ENCODE measurements around the gene MYEOV. TPM values are rescaled to one million over a fixed set of nuclear protein-coding genes. Genes with fewer than 3 reads are reported as not detected.

MYEOV gene
- total RNA-seq, 1 experiment from 2014 or later, result 0.52 TPM

DNA sequence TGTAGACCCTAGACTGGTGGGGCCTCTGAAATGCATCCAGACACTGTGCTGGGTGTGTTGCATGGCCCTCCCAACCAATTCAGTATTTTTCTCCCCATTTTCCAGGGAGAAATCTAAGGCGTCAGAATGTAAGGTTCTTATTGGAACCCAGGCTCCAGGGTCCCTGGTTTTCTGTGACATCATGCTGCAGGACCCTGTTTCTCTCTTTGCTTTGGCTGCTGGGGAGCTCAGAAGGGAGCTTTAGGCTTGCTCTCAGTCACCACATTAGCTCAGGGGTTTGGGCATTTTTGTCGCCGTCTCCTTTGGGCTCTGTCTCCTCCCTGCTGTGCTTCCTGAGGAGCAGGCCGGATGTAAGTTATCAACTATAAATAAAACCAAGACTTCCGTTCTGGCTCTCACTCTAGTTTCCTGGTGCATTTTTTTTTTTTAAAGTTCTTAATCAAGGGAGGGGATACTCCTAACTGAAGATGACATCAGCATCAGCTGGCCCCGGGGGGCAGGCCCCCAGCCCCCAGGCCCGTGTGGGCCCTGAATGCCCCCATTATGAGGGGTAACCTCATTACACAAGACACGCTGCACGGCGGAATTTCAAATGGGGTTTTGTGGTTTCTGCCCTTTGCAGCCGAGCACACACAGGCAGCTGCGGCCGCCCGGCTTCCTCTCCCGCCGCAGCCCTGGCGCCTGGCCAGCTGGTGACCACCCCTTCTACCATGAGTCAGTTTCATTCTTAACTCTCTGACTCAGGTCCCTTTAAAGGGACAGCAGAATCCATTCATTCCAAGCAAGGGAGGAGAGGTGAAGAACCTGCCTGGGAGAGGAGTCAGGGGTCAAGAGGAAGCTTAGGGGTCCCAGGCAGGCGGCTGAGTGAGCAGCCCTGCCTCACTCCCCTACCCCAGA lies 3.2 kb downstream of the MYEOV start:
- Histone ChIP-seq H3K9me3 (no peaks in the 10 kb centered on the region), H3K4me3 (ENCODE audit: low read depth, low read length) (no peak overlapping the region), H3K36me3 (ENCODE audit: control insufficient read depth, insufficient read depth, low read length) (no peaks in the 10 kb centered on the region), H3K27me3 (replicated peaks; ENCODE audit: control insufficient read depth, insufficient read depth, low read length) (no peaks in the 10 kb centered on the region), H3K4me1 (peaks cover 50% of the 10 kb centered on the region)
- H3K9me3 Mint-ChIP-seq (ENCODE audit: unreplicated experiment), result no peaks in the 10 kb centered on the region
- DNase-seq, result peak; percentile 54 to 82
- CTCF ChIA-PET, result interaction anchor here (0.7 to 1.3 kb wide), 2 partner anchors 9 to 166 kb away, joined by 3 to 7 read pairs; no protein-coding TSS in a partner anchor
- TF ChIP-seq CTCF (IDR thresholded peaks at IDR 0.05; ENCODE audit: insufficient read depth in 1 of 2, low read depth in 1 of 2, low read length in 1 of 2, severe bottlenecking in 1 of 2, unreplicated experiment in 1 of 2), result no peak
- no peaks in the 10 kb centered on the region for H3K27me3 Mint-ChIP-seq (ENCODE audit: insufficient read depth, unreplicated experiment)
- POLR2A ChIA-PET, result interaction anchor here (0.6 to 0.7 kb wide), 2 partner anchors 146 to 183 kb away, joined by 3 read pairs; a partner anchor contains a TSS
- H3K36me3 Mint-ChIP-seq (ENCODE audit: insufficient read depth, unreplicated experiment), result no peaks in the 10 kb centered on the region
- H3K4me1 Mint-ChIP-seq (ENCODE audit: low read depth, unreplicated experiment), result peaks cover 20% of the 10 kb centered on the region
- H3K27ac Mint-ChIP-seq (ENCODE audit: unreplicated experiment), result peak overlapping the region; percentile 80
- BruUV-seq (replicated peaks), result no TSS peak
- H3K4me3 Mint-ChIP-seq (ENCODE audit: unreplicated experiment), result no peak overlapping the region
- intact Hi-C loops (cut with micrococcal nuclease; ENCODE audit: unreplicated experiment), result no loop called here

DNA sequence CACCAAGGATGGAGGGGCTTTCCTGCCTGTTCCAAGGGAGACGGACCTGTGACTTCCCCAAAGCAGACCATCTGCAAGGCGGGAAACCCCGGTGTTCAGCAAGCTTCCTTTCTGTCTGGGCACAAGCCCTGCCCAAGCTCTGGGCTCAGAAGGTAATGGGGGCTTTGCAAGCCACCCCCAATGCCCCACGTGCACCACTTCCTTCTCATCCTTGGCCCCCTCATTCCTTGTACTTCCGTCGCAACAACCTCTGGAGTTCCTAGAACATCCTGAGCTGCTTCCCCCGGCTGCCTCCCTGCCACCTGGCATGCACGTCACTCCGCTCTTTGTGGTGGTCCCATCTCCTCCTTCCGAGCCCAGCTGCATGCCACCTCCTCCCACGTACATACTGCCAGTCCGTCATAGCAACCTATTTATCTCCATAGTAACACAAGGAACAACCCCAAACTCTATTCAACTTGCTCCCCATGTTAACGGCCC lies 3.9 kb downstream of the MYEOV start:
- Histone ChIP-seq H3K9me3 (no peaks in the 10 kb centered on the region), H3K27me3 (replicated peaks; ENCODE audit: control insufficient read depth, insufficient read depth, low read length) (no peaks in the 10 kb centered on the region), H3K4me3 (ENCODE audit: low read depth, low read length) (no peak overlapping the region), H3K36me3 (ENCODE audit: control insufficient read depth, insufficient read depth, low read length) (no peaks in the 10 kb centered on the region), H3K4me1 (peaks cover 56% of the 10 kb centered on the region)
- no peak for DNase-seq
- CTCF ChIA-PET, result interaction anchor here (0.7 kb wide), 1 partner anchor 9 kb away, joined by 3 read pairs; no protein-coding TSS in a partner anchor
- no peak for TF ChIP-seq CTCF (IDR thresholded peaks at IDR 0.05; ENCODE audit: insufficient read depth in 1 of 2, low read depth in 1 of 2, low read length in 1 of 2, severe bottlenecking in 1 of 2, unreplicated experiment in 1 of 2)
- Mint-ChIP-seq H3K4me3 (ENCODE audit: unreplicated experiment) (peak overlapping the region; percentile 49), H3K9me3 (ENCODE audit: unreplicated experiment) (no peaks in the 10 kb centered on the region), H3K36me3 (ENCODE audit: insufficient read depth, unreplicated experiment) (no peaks in the 10 kb centered on the region), H3K4me1 (ENCODE audit: low read depth, unreplicated experiment) (peaks cover 24% of the 10 kb centered on the region), H3K27ac (ENCODE audit: unreplicated experiment) (peak overlapping the region; percentile 80), H3K27me3 (ENCODE audit: insufficient read depth, unreplicated experiment) (no peaks in the 10 kb centered on the region)
- intact Hi-C loops (cut with micrococcal nuclease; ENCODE audit: unreplicated experiment), result no loop called here
- BruUV-seq (replicated peaks), result no TSS peak
- POLR2A ChIA-PET, result interaction anchor here (0.6 kb wide), 2 partner anchors 9 to 182 kb away, joined by 3 to 4 read pairs; a partner anchor contains a TSS

- no peaks in the 10 kb centered on the region for H3K9me3 Mint-ChIP-seq (ENCODE audit: unreplicated experiment)
- peaks cover 29% of the 10 kb centered on the region for H3K4me1 Mint-ChIP-seq (ENCODE audit: low read depth, unreplicated experiment)
- H3K4me3 ChIP-seq (ENCODE audit: low read depth, low read length), result no peak overlapping the region
- BruUV-seq (replicated peaks), result no TSS peak
- intact Hi-C loops (cut with micrococcal nuclease; ENCODE audit: unreplicated experiment), result no loop called here
- H3K4me3 Mint-ChIP-seq (ENCODE audit: unreplicated experiment), result peak overlapping the region; percentile 49
- peaks cover 57% of the 10 kb centered on the region for H3K4me1 ChIP-seq
- H3K27me3 ChIP-seq (replicated peaks; ENCODE audit: control insufficient read depth, insufficient read depth, low read length), result no peaks in the 10 kb centered on the region
- no peaks in the 10 kb centered on the region for H3K9me3 ChIP-seq
- peak overlapping the region; percentile 80 for H3K27ac Mint-ChIP-seq (ENCODE audit: unreplicated experiment)
- no peaks in the 10 kb centered on the region for H3K36me3 Mint-ChIP-seq (ENCODE audit: insufficient read depth, unreplicated experiment)
- H3K27me3 Mint-ChIP-seq (ENCODE audit: insufficient read depth, unreplicated experiment), result no peaks in the 10 kb centered on the region
- ChIA-PET POLR2A (interaction anchor here (0.6 kb wide), 1 partner anchor 10 kb away, joined by 4 read pairs; no protein-coding TSS in a partner anchor), CTCF (interaction anchor here (0.6 kb wide), 1 partner anchor 10 kb away, joined by 3 read pairs; no protein-coding TSS in a partner anchor)
- H3K36me3 ChIP-seq (ENCODE audit: control insufficient read depth, insufficient read depth, low read length), result no peaks in the 10 kb centered on the region
- TF ChIP-seq CTCF (IDR thresholded peaks at IDR 0.05; ENCODE audit: insufficient read depth in 1 of 2, low read depth in 1 of 2, low read length in 1 of 2, severe bottlenecking in 1 of 2, unreplicated experiment in 1 of 2), result no peak
- peak; percentile 75 to 90 for DNase-seq
These were observed 4.5 kb downstream of the MYEOV start for GRCh38 chr11:69298267-69299022.

Measured in Caco-2 (cell line).